Ureter (tissue), 1 donor: Measurements from ENCODE around the gene TAP2. TPM values are rescaled to one million over a fixed set of nuclear protein-coding genes. Genes with fewer than 3 reads are reported as not detected.

ENCODE experiments used
- DNase-seq: peaks from one replicate; pipeline ENCODE4 v3.0.0-alpha.2; 2020; ENCODE audit warnings: low spot score
- total RNA-seq: library from RNA; stranded (reverse); gene quantifications from one replicate; pipeline ENCODE4 v1.2.4, GENCODE V29; 2023
- donor health status: DM: yes; HTN: yes; CAD: no.

The TAP2 gene
- total RNA-seq, 1 donor from 2014 or later: 40.1 TPM

DNA sequence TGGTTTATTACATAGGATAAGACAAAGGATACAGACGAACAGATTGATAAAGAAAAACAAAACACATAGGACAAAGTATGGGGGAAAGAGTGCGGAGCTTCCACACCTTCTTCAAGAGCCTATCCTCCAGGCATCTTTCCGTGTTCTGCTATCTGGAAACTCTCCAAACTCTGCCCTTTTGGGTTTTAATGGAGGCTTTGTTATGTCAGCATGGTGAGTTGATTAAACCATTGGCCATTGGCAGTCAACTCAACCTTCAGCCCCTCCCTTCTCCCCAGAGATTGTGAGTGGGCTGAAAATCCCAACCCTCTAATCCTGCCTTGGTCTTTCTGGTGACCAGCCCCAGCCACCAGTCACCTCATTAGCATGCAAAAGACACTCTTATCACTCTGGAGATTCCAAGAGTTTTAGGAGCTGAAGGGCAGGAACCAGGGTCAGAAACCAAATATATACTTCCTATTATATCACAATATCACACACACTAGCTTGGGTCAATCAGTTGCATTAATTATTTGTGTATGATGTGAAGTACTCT is 45.6 kb downstream of the TAP2 start:
- DNase-seq: no peak

DNA sequence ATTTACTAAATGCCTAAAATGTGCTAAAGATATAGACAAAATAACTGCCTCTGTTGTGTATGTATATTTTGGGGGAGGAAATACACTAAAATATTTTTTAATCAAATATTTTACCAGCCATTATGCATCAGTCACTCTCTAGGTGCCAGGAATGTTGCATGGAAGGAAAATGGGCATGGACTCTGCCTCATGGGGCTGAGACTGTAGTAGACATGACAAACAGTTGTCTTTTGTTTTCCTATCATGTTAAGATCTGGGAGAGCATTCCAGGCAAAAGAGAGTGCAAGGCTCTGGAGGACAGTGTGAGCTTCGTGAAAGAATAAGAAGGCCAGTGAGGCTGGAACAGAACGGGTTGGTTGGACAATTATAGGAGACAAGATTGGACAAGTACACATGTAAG is 48.2 kb downstream of the TAP2 start:
- DNase-seq: no peak

Other genes starting within 250 kb of the TAP2 start
- 109 TPM for gene HLA-DRB1, start 248.9 kb downstream of the TAP2 start, total RNA-seq
- 30.1 TPM for gene HLA-DQA1, start 201.3 kb downstream of the TAP2 start, total RNA-seq
- 6.3 TPM for gene HLA-DQB1, start 172.1 kb downstream of the TAP2 start, total RNA-seq
- 5.7 TPM for gene HLA-DQA2, start 97.3 kb downstream of the TAP2 start, total RNA-seq
- 8.1 TPM for gene HLA-DQB2, start 75.2 kb downstream of the TAP2 start, total RNA-seq
- gene HLA-DOB, start 21.7 kb downstream of the TAP2 start, total RNA-seq: 1.9 TPM
- gene PSMB8, start 5.3 kb upstream of the TAP2 start, total RNA-seq: 44.9 TPM
- gene TAP1, start 15.0 kb upstream of the TAP2 start, total RNA-seq: 26.3 TPM
- 20.1 TPM for gene PSMB9, start 15.5 kb upstream of the TAP2 start, total RNA-seq
- gene HLA-DMB, start 102.3 kb upstream of the TAP2 start, total RNA-seq: 31.0 TPM
- 65.3 TPM for gene HLA-DMA, start 114.4 kb upstream of the TAP2 start, total RNA-seq
- 205 TPM for gene BRD2, start 129.9 kb upstream of the TAP2 start, total RNA-seq
- 25.6 TPM for gene HLA-DOA, start 170.9 kb upstream of the TAP2 start, total RNA-seq
- gene HLA-DPA1, start 234.9 kb upstream of the TAP2 start, total RNA-seq: 145 TPM
- 82.5 TPM for gene HLA-DPB1, start 237.3 kb upstream of the TAP2 start, total RNA-seq